K562 (cell line): ENCODE measurements around the gene SERINC5. TPM values are rescaled to one million over a fixed set of nuclear protein-coding genes. Genes with fewer than 3 reads are reported as not detected.

ENCODE experiments used
- ATAC-seq: fragments of 200-7000 bp; cut with Tn5 transposase; 3 replicates; pipeline ENCODE4 v1.9.1; 2020; ENCODE audit warnings: moderate library complexity
- BruUV-seq: library from RNA; stranded (reverse); fragments of 400-500 nt; replicated peaks from 2 replicates; lab custom pipeline; 2021; lab: Mats Ljungman, UMichigan
- CTCF ChIA-PET: fragments of 300-600 bp; formaldehyde crosslinking; extraction: SDS; loops from one replicate; lab custom pipeline; 2021; ENCODE audit warnings: low intra/inter-chr PET ratio; lab: Yijun Ruan, JAX
- POLR2A ChIA-PET: fragments of 300-600, 350-650 bp; sonication (Branson Sonifier 250); formaldehyde crosslinking; extraction: SDS; loops from one replicate; lab custom pipeline; 2021; ENCODE audit warnings: antibody characterized with exemption, inconsistent platforms; lab: Yijun Ruan, JAX
- DNase-seq, 4 experiments: peaks; one replicate each; pipeline versions ENCODE4 v3.0.0 to v3.0.0-alpha.2; 2011 to 2018; ENCODE audit warnings: low spot score in 3 of 4, mixed read lengths in 3 of 4; ENCODE audit errors: extremely low read depth in 1 of 4
- FAIRE-seq: peaks from 2 replicates; lab custom pipeline; 2011; peaks lifted over from hg19 to GRCh38; lab: Jason Lieb, UNC
- H2AFZ ChIP-seq: 2 replicates; pipeline ENCODE4 v1.6.0; 2011; ENCODE audit warnings: low read depth, low read length, control low read depth, inconsistent platforms
- H3K27ac ChIP-seq: fragments of 200-600 bp; 3 replicates; pipeline ENCODE4 v1.8.0; 2011; ENCODE audit warnings: low read depth, mild to moderate bottlenecking, control low read depth, inconsistent platforms, low read length, moderate library complexity, mixed read lengths; ENCODE audit errors: extremely low read depth
- H3K27me3 ChIP-seq, 2 experiments: fragments of 300-600 bp in 1 of 2; 2 replicates in 1 of 2; 3 replicates in 1 of 2; pipeline versions ENCODE4 v1.6.0 to v1.8.0; 2011; ENCODE audit warnings: inconsistent platforms in 2 of 2, low read length in 2 of 2, mild to moderate bottlenecking in 1 of 2, mixed read lengths in 1 of 2, moderate library complexity in 1 of 2; ENCODE audit not compliant: control insufficient read depth in 2 of 2, insufficient read depth in 2 of 2
- H3K36me3 ChIP-seq: fragments of 300-600 bp; 3 replicates; pipeline ENCODE4 v1.8.0; 2011; ENCODE audit warnings: mild to moderate bottlenecking, low read length, inconsistent platforms; ENCODE audit not compliant: control insufficient read depth, insufficient read depth
- H3K4me1 ChIP-seq, 2 experiments: fragments of 200-600 bp in 1 of 2; replicated peaks in 1 of 2; 2 replicates in 1 of 2; 3 replicates in 1 of 2; pipeline versions ENCODE4 v1.5.1 to v1.8.0; 2011; ENCODE audit warnings: inconsistent platforms in 2 of 2, low read length in 2 of 2, mild to moderate bottlenecking in 1 of 2, mixed read lengths in 1 of 2, moderate library complexity in 1 of 2; ENCODE audit not compliant: control insufficient read depth in 2 of 2, insufficient read depth in 2 of 2
- H3K4me2 ChIP-seq: 2 replicates; pipeline ENCODE4 v1.6.1; 2011; ENCODE audit warnings: low read length, control low read depth, inconsistent platforms, mixed read lengths; ENCODE audit not compliant: insufficient read depth
- H3K4me3 ChIP-seq: fragments of 200-600 bp; sonication (generic), shearing (Covaris generic); 2 replicates; pipeline ENCODE4 v1.5.1; 2016; ENCODE audit warnings: control low read depth, inconsistent platforms
- H3K79me2 ChIP-seq: fragments of 200-600 bp; 3 replicates; pipeline ENCODE4 v1.8.0; 2011; ENCODE audit warnings: low read length, inconsistent platforms; ENCODE audit not compliant: control insufficient read depth, insufficient read depth
- H3K9ac ChIP-seq, 2 experiments: 2 replicates each; pipeline versions ENCODE4 v1.6.0 to v1.6.1; 2011; ENCODE audit warnings: low read depth in 2 of 2, low read length in 2 of 2, control low read depth in 1 of 2, inconsistent platforms in 1 of 2, mild to moderate bottlenecking in 1 of 2, mixed read lengths in 1 of 2; ENCODE audit not compliant: insufficient read depth in 1 of 2
- H3K9me1 ChIP-seq: one replicate; pipeline ENCODE4 v1.6.0; 2011; ENCODE audit warnings: inconsistent platforms, mild to moderate bottlenecking, low read length, moderate library complexity; ENCODE audit not compliant: control insufficient read depth, insufficient read depth
- H3K9me3 ChIP-seq: replicated peaks from 2 replicates; pipeline ENCODE4 v1.5.1; 2011; ENCODE audit warnings: low read depth, low read length, inconsistent platforms; ENCODE audit not compliant: control insufficient read depth, insufficient read depth
- H4K20me1 ChIP-seq: replicated peaks from 2 replicates; pipeline ENCODE4 v1.6.1; 2011; ENCODE audit warnings: low read length, inconsistent platforms, mixed read lengths; ENCODE audit not compliant: control insufficient read depth, insufficient read depth
- CTCFL ChIP-seq: IDR thresholded peaks from 2 replicates; pipeline ENCODE4 v1.6.1; 2011; ENCODE audit warnings: borderline replicate concordance, low read depth, mild to moderate bottlenecking, moderate library complexity, low read length; ENCODE audit not compliant: insufficient read depth, poor library complexity, severe bottlenecking
- ELF1 ChIP-seq: fragments of 200-800 bp; sonication (Bioruptor generic); IDR thresholded peaks from 2 replicates; pipeline ENCODE4 v1.6.1; 2016; ENCODE audit warnings: missing genetic modification characterization, missing compliant biosample characterization
- GATAD2B ChIP-seq: fragments of 450-650 bp; IDR thresholded peaks from 2 replicates; pipeline ENCODE4 v1.6.1; 2017; ENCODE audit warnings: mild to moderate bottlenecking, borderline replicate concordance
- MAX ChIP-seq: sonication (generic); formaldehyde crosslinking; IDR thresholded peaks from 2 replicates; pipeline ENCODE4 v1.9.0; 2022; ENCODE audit warnings: mild to moderate bottlenecking, missing genetic modification reagents
- MBD2 ChIP-seq: sonication (generic); IDR thresholded peaks from 2 replicates; pipeline ENCODE4 v1.6.1; 2016; ENCODE audit warnings: low read depth, borderline replicate concordance
- RBM34 ChIP-seq: fragments of 200-400 bp; formaldehyde crosslinking; IDR thresholded peaks from 2 replicates; pipeline ENCODE4 v1.6.1; 2018; ENCODE audit warnings: low read length, borderline replicate concordance; ENCODE audit not compliant: insufficient read depth
- TAF1 ChIP-seq: IDR thresholded peaks from 2 replicates; pipeline ENCODE4 v1.6.1; 2011; ENCODE audit warnings: mild to moderate bottlenecking, low read length, moderate library complexity; ENCODE audit not compliant: insufficient read depth, control insufficient read depth, severe bottlenecking; ENCODE audit errors: extremely low read depth
- WGBS: fragments of 100-300 bp; shearing (Covaris generic); methylation state at CpG from one replicate; pipeline ENCODE4 v1.1.6; 2016; ENCODE audit warnings: low coverage, mixed read lengths; ENCODE audit not compliant: insufficient coverage; ENCODE audit errors: missing lambda C conversion rate; 5-methylcytosine and 5-hydroxymethylcytosine counted together
- in situ Hi-C: fragments of 300-500 bp; cut with MboI; formaldehyde crosslinking; loops from 4 replicates; pipeline ENCODE4 v1.15.0; 2018; ENCODE audit warnings: inconsistent platforms, mixed read lengths
- intact Hi-C: fragments of 100-400 bp; cut with micrococcal nuclease; formaldehyde crosslinking; loops from 2 replicates; pipeline ENCODE4 v1.14.2; 2022
- polyA plus RNA-seq, 8 experiments: library from polyadenylated mRNA; depleted of rRNA in 4 of 8; stranded (reverse) in 5 of 8; unstranded in 3 of 8; fragments of >200 nt; fragmentation: Nextera tagmentation in 2 of 8; fragmentation: Illumina TruSeq in 1 of 8; extraction: Ambion mirVana in 2 of 8; extraction: Trizol in 1 of 8; gene quantifications; 2 replicates each; pipeline versions ENCODE4 v1.2.1 to v1.2.3, GENCODE V29; 2011 to 2014; ENCODE audit warnings: inconsistent platforms in 1 of 8, missing spikeins in 1 of 8
- total RNA-seq, 7 experiments: library from RNA; depleted of rRNA in 6 of 7; stranded (reverse); fragments of >200 nt in 6 of 7; fragmentation: Illumina TruSeq in 2 of 7; extraction: Trizol in 2 of 7; gene quantifications; 2 replicates each; pipeline versions ENCODE4 v1.2.1 to v1.2.3, GENCODE V29; 2011 to 2021; ENCODE audit warnings: low replicate concordance in 1 of 7
- TF ChIP-seq, protein P1 (sequence below): fragments of 450-650 bp; formaldehyde crosslinking; IDR thresholded peaks from 2 replicates; pipeline ENCODE4 v1.4.0; 2022; ENCODE audit warnings: missing genetic modification characterization
- TF ChIP-seq, protein P2 (sequence below): fragments of 450-650 bp; formaldehyde crosslinking; IDR thresholded peaks from 2 replicates; pipeline ENCODE4 v1.4.0; 2020; ENCODE audit warnings: mild to moderate bottlenecking, mixed read lengths

SERINC5 gene
- total and polyA plus RNA-seq, 9 of the 15 experiments (the other 6 are each of a cell fraction or from before 2014, with no cell fraction given): 1.4 to 7.9 (median 3.7) TPM

GRCh38 chr5:80300125-80300524 is 44.3 kb upstream of the SERINC5 start (continued):
- no peak for TF ChIP-seq ELF1 (tag)
- TF ChIP-seq MAX (CRISPR knock-in tag): no peak
- TF ChIP-seq GATAD2B: no peak
- no peak for TF ChIP-seq CTCFL
- TF ChIP-seq, protein P1, sequence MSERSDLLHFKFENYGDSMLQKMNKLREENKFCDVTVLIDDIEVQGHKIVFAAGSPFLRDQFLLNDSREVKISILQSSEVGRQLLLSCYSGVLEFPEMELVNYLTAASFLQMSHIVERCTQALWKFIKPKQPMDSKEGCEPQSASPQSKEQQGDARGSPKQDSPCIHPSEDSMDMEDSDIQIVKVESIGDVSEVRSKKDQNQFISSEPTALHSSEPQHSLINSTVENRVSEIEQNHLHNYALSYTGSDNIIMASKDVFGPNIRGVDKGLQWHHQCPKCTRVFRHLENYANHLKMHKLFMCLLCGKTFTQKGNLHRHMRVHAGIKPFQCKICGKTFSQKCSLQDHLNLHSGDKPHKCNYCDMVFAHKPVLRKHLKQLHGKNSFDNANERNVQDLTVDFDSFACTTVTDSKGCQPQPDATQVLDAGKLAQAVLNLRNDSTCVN (CRISPR knock-in tag): no peak
- TF ChIP-seq, all 486 proteins: peak for 0

DNA sequence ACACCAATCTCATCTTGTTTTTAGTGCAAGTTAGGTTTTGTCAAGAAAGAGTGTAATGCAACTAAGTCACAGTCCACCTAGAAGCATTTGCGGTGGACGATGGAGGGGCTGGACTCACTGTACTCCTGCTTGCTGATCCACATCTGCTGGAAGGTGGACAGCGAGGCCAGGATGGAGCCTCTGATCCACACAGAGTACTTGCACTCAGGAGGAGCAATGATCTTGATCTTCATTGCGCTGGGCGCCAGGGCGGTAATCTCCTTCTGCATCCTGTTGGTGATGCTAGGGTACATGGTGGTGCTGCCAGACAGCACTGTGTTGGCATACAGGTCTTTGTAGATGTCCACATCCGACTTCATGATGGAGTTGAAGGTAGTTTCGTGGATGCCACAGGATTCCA is 43.8 kb upstream of the SERINC5 start:
- no TSS peak for BruUV-seq
- ATAC-seq: no peak
- no peak for FAIRE-seq

More for the DNA sequence above, 43.8 kb upstream of the SERINC5 start:
- Histone ChIP-seq H3K27ac (no peak overlapping the region), H3K9me1 (no peaks in the 10 kb centered on the region), H4K20me1 (no peaks in the 10 kb centered on the region), H3K4me1 (no peaks in the 10 kb centered on the region; a peak in 1 of 5 replicates), H3K9ac (no peak overlapping the region), H3K27me3 (peaks cover 19 to 37% of the 10 kb centered on the region in 2 experiments), H3K4me3 (no peak overlapping the region), H3K9me3 (no peaks in the 10 kb centered on the region), H3K4me2 (no peak overlapping the region), H3K36me3 (no peaks in the 10 kb centered on the region), H2AFZ (no peak overlapping the region), H3K79me2 (no peaks in the 10 kb centered on the region)
- CTCF ChIA-PET: no interaction called here
- intact Hi-C loops: no loop called here
- in situ Hi-C loops: loop anchor here (5.0 kb wide), 1 partner anchor 207 kb away; no protein-coding TSS in a partner anchor
- no peak for DNase-seq
- TF ChIP-seq TAF1 (no peak), MBD2 (no peak), RBM34 (no peak)
- TF ChIP-seq, protein P2, sequence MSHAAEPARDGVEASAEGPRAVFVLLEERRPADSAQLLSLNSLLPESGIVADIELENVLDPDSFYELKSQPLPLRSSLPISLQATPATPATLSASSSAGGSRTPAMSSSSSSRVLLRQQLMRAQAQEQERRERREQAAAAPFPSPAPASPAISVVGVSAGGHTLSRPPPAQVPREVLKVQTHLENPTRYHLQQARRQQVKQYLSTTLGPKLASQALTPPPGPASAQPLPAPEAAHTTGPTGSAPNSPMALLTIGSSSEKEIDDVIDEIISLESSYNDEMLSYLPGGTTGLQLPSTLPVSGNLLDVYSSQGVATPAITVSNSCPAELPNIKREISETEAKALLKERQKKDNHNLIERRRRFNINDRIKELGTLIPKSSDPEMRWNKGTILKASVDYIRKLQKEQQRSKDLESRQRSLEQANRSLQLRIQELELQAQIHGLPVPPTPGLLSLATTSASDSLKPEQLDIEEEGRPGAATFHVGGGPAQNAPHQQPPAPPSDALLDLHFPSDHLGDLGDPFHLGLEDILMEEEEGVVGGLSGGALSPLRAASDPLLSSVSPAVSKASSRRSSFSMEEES (CRISPR knock-in tag): no peak
- 22% methylated on average over 7 of the region's 8 CpGs for WGBS
- POLR2A ChIA-PET: interaction anchor here (0.8 kb wide), 1 partner anchor 10 kb away, joined by 4 read pairs; no protein-coding TSS in a partner anchor
